GM18508 (cell line): ENCODE measurements around the gene KCMF1.

Source experiments
- ATAC-seq: cut with Tn5 transposase; IDR thresholded peaks from one replicate; pipeline ENCODE4 v1.9.1; 2021; ENCODE audit warnings: moderate number of reproducible peaks; ENCODE audit not compliant: insufficient read depth, unreplicated experiment

Gene KCMF1

DNA sequence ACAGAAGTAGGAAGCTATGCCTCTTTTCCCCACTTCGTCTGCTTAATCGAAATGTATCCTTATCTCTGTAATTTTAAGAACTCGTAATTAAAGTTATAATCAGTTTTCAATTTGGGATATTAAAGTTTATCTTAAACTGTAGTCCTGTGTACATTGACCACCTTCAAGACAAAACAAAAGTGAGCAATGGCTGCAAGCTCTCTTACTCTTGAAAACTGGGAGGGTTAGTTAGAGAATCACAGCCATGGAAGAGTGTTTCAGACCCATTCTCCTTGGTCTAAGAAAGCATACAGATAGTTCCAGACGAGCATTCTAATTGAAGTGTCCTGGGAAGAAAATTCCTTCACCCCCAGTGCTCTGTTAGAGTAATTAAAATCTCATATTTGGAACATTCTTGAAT is 2.0 kb downstream of the KCMF1 start:
- ATAC-seq: no peak

DNA sequence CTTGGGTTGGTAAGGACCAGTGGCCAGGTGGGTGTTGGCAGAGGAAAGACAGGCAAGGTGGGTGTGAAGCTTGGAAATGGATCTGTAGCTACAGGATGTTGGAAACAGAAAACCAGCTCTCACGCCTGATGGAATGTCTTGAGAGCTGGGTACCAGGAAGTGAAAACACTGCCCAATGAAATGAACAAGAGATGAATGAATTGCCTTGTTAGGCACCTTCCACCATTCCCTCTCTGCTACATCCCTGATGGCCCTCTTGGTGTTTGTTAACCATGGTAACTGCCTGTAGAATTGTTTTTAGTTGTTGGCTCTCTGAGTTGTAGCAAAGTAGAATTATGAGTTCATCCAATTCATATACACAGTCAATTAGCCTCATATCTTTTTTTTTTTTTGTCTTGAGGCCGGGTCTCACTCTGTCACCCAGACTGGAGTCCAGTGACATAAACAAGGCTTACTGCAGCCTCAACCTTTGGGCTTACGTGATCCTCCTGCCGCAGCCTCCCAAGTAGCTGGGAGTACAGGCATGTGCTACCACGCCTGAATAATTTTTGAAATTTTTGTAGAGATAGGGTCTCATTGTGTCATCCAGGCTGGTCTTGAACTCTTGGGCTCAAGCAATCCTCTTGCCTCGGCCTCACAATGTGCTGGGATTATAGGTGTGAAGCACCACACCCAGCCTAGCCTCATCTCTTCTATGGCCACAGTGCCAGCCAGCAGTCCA is 9.5 kb downstream of the KCMF1 start:
- no peak for ATAC-seq

DNA sequence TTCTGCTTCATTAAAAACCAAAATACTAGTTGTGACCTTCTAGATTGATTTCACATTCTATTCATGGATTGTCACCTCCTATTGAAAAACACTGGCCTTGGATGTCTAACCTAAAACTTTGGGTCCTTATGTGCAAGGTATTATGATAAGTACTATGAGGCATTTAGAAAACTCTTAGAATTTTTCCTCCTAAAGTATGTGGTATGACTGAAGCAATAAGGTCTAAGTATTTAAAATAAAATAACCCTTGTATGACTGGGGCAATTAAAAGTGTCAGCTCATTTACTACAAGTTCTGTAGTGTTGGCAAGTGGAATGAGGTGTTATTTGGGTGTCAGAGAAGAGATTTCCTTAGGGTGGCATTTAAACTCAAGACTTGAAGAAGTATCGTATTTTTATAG is 15.1 kb downstream of the KCMF1 start:
- no peak for ATAC-seq

DNA sequence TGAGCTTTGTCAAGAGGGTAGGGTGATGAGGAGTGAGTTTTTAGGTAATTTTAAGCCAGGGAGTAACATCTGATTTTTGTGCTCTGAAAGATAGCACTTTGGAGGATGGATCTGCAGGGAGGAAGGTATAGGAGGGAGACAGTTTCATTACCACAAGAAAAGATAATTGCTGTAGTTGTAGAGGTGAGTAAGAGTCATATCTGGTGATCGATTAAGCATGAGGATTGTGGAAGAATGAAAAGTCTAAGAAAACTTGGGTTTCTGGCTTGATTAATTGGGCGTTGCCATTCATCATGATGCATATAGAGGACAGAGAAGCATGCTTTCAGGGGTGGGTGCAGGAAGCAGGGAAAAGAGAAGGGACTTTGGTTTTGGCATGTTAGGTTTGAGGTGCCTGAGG is 18.5 kb downstream of the KCMF1 start:
- no peak for ATAC-seq

DNA sequence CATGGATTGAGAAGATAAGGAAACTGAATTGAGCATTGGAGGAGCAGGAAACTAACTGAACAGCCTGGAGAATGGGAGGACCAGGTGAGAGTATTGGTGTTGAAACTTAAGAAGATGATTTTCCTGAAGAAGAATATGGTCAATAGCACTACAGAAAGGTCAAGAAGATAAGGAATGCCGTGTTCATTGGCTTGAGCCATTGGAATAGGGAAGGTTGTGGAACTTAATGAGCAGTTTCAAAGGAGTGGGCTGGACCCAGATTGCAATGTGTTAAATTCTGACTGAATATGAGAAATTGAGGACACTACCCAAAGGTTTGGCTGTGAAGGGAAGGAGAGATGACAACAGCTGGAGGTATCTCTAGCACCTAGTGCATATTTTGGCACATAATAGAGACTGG is 19.0 kb downstream of the KCMF1 start:
- no peak for ATAC-seq

DNA sequence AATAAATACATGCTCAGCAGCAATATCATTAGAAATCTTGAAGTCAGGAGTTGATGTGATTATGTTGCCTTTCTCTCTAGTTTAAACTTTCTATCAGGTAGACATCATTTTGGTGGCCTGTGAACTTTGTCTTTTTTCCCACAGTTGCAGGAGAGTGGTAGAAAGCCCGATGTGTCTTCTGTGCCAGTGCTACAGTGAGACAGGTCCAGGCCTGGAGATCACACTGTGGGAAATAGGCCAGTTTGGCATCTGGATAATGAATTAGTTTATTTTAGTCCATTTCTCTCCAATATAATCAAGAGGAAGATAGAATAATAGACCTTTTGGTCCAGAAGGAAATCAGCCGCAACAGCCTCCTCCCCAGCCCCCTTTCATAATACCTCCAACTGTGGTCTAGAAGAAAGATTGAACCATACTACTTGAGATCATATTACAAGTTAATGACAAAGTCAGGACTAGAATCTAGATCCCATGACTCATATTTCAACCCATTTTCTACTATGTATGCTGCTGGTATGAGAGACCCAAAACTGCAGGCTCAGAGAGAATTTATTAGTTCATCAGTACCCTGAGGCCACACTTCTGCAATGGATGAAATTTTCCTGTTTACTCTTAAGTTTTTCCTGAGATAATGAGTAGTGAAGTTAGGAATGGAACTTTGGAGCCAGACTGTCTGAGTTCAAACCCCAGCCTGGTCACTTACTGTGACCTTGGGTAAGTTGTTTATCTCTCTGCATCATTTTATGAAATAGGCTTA is 20.6 kb downstream of the KCMF1 start:
- ATAC-seq: no peak

DNA sequence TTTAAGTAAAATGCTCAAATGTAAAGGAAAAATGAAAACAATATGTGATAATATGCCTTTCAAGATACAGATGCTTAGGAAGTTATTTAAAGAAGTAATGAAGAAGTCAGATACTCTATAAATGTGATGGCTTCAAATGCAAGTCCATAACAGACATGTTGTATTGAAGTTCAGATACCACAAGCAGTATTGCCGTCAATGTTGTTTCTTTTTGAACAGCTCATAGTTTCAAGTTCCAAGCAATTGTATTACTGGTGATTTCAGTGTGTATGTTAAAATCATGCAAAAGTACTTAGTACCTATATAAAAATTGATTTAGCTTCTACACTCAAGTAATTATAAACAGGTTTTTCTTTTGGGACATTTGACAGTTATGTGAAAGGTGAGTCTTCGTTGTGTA is 24.9 kb downstream of the KCMF1 start:
- ATAC-seq: no peak

DNA sequence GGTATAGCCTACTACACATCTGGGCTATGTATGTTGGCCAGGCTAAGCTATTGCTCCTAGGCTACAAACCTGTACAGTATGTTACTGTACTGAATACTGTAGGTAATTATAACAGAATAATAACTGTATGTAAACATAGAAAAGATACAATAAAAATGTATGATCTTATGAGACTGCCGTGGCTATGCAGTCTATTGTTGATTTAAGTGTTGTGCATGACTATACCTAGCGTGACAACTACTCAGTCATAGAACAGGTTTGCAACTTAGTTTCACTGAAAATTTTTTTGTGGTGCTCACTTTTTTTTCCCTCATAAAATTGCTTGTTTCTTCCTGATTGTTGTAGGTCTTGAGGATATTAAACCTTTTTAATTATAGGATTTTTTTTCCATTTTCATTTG is 25.9 kb downstream of the KCMF1 start:
- no peak for ATAC-seq

DNA sequence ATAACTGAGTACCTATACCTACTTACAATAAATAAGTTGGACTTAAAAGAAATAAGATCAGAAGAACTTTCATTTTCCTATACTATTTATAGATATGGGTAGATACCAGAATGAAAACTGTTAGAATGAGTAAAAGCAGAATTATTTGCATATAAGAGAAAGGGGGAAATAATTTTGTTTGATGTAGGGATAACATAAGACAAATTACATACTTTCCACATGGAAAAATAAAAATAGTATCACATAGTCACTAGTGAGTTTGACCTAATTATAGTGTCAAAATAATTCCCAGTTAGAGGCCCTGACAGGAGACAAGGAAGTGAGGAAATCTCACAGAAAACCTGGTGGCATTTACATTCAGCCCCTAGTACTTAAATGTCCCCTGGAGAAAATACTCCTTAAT is 28.6 kb downstream of the KCMF1 start:
- ATAC-seq: no peak

DNA sequence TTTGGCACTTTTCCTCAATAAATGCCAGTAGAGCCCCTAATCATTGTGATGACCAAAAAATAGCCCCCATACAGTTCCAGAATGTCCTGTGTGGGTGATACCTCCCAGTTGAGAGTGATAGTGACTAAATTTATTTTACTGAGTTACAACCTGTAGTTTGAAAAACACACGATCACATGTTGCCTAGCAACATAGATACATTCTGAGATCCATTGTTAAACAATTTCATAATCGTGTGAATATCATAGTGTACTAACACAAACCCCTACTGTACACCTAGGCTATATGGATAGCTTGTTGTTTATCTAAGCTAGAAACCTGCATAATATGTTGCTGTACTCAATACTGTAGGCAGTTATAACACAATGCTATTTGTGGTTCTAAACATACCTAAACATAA is 30.6 kb downstream of the KCMF1 start:
- ATAC-seq: no peak

DNA sequence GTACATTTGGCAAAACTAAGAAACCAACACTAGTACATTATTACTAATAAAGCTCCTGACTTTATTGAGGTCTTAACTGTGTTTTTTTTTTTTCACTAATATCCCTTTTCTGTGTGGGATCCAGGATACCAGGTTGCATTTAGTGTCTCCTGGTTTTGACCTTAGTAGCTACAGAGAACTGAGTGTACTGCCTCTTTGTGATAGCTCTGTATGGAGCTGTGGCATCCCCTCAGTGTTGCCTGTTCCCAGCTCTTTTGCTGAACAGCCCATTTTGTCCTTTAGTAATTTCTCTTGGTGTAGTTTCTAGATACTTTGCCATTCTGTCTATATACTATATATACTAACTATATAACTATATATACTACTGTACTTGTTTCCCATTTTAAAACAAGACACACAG is 31.6 kb downstream of the KCMF1 start:
- no peak for ATAC-seq

DNA sequence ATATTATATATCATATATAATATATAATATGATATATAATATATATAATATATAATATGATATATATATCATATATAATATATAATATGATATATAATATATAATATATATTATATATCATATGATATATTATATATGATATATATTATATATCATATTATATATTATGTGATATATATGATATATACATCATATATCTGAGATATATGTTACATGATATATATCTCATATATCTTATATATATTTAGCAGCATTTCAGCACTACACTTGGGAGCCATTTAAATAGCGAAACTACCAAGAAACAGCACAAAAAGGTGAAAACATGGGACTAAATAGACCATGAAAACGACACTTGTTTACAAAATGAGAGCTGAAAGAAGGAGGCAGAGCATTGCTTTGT is 37.3 kb downstream of the KCMF1 start:
- no peak for ATAC-seq

DNA sequence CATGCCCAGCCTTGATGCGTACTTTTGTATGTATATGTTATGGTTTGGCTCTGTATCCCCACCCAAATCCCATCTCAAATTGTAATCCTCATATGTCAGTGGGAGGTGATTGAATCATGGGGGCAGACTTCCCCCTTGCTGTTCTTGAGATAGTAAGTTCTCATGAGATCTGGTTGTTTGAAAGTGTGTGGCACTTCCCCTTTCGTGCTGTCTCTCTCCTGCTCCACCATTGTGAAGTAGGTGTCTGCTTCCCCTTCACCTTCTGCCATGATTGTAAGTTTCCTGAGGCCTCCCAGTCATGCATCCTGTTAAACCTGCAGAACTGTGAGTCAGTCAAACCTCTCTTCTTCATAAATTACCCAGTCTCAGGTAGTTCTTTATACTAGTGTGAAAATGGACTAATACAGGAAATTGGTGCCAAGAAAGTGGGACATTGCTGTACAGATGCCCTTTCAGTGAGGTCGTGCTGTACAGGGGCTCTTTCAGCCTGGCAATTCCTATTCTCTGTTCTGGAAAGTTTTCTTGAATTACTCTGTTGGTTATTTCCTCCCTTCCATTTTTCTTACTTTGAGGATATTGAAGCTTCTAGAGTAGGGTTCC is 38.2 kb downstream of the KCMF1 start:
- ATAC-seq: no peak

DNA sequence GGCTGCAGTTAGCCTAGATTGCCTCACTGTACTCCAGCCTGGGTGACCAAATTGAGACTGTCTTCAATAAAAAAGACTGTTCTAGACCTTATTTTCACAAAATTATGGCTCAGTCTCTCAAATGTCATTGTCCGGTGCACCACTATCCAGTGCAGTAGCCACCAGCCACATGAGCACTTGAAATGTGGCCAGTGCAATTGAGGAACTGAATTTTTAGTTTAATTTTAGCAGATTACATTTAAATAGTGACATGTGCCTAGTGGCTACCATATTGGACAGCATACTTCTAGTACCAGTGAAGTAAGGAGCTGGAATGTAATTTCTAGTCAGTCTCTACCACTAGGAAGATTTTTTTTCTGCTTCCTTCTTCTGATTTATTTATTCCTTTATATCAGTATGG is 39.4 kb downstream of the KCMF1 start:
- no peak for ATAC-seq

DNA sequence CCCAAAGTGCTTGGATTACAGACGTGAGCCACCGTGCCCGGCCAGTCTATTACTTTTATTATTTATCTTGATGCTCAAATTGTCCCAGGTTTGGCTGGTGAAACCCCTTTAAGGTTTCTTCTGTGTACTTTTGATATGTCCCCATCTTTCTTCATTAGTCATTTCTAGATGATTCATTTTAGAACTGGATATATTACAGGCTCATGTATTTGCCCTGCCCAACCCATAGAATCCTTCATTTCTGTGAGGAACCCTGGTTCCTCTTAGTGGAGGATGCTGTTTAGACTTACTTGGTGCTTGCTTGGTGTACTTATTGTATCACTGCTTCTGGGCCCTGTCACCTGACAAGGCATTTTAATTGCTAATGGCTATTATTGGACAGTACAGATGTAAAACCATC is 40.1 kb downstream of the KCMF1 start:
- ATAC-seq: no peak

DNA sequence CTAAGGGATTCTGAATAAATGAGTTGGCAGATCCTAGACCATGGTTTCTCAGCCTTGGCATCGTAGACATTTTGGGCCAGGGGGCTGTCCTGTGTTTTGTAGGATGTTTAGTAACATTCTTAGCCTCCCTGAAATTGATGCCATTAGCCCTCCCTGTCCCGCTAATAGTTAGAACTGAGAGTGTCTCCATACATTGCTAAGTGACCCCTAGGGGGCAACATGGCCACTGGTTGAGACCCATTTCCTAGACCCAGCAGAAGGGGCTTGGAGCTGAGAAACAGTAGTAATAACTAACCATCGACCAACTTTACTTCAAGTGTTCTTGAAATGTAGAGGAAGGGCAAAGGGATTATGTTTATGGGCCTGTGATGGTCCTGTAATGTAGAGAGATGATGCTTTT is 40.8 kb downstream of the KCMF1 start:
- no peak for ATAC-seq

DNA sequence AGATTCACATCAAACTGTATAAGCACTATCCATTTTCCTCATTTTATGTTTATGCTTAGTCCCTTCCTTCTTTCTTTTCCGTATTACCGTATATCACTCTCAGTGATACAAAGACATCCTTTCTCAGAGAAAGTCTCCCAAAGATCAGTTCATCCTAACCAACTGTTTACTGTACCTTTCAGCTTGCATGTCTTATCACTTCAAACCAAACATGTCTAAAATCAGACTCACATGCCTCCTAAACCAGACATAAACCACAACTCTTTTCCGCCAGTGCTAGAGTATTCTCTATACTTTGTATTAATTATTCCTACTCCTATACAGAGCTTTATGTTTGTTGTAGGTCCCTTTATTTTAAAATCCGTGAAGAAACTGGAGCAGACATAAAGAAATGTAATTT is 41.5 kb downstream of the KCMF1 start:
- ATAC-seq: no peak

DNA sequence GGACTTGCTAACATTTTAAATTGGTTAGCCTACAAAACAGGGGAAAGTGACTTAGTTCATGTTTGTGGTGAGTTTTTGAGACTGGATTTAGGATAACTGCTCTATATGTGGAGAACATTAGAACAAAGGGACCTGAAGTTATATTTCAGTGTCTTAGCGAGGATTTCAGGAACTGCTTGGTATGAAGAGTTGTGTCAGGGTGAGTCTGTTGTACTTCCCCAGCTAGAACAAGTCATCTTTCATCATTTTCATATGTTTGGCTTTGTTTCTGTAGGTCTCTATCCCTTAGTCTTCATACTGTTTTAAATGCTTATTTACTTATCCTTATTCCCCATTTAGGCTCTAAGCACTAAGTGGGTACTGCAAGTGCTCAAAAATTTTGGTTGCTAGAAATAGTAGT is 41.9 kb downstream of the KCMF1 start:
- ATAC-seq: no peak

DNA sequence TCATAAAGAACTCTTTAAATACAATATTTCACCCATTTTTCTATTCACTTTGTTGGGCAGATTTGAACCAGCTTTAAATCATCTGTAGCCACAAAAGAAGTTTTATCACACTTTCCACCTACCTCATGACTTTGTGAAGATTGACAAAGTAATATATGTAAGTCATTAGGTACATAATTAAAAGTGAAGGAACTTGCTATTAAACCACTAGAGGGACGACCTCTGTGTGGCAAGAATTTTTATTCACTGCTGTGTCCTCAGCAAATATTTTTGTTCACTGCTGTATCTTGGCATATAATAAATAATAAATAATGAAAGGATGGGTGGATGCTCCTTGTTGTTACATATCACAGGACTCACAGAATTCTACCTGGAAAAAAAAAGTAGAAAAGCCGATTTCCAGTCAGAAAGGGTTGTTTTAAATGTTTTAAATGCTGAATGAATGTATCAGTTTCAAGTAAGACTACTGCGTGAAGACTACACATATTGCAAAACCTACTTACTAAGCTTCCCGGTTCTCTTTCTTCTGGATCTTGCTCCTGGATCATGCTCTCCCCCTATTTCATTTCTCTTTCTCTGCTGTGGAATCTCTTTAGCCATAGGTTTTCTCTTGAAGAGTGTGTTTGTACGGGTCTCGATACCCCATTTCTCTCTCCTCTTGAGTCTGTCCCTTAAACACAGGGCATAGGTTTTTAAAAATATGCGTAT is 44.8 kb downstream of the KCMF1 start:
- ATAC-seq: no peak

DNA sequence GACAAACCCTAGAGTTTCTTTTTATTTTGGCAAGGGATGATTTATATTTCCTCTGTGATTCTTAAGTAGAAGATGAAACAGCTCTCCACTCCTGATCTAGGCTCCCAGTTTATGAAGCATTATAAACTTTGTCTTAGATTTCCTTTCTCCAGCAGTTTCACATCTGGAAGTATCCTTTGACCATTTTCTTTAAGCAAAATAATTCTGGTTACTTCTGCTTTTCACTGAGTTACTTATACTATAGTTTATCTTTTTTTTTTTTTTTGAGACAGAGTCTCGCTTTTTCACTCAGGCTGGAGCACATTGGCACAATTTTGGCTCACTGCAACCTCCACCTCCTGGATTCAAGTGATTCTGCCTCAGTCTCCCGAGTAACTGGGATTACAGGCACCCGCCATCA is 45.5 kb downstream of the KCMF1 start:
- ATAC-seq: no peak

DNA sequence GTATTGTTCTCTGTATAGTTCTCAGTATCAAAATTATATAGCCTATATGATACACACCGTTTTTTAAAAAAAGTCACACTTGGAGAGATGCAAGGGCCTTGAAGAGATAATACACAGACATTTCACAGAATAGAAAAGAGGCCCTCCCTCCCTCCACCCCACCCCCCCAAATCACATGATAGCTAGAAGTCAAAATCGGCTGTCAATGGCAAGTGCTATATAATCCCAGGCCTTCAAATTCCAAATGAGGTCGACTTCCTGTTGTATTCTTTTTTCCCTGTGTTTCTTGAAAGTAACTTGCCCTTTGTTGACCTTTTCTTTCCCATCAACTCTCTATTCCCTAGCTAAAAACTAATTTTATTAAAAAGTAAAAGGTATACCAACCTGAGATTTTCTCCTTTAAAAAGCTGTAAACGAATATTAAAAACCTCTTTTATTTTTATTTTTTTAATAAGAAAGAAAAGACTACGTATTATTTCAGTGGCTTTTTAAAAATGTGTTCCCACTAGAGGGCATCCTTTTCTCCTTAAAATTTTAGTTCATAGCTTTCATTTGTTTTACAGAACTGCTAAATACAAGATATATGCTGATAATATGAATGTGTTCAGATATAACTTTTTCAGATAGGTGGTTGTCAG is 46.6 kb downstream of the KCMF1 start:
- no peak for ATAC-seq
